ENCODE measurements around the gene C10orf120. TPM values are rescaled to one million over a fixed set of nuclear protein-coding genes. Genes with fewer than 3 reads are reported as not detected.

Gene C10orf120
- total RNA-seq, 2 experiments from 2014 or later: not detected

DNA sequence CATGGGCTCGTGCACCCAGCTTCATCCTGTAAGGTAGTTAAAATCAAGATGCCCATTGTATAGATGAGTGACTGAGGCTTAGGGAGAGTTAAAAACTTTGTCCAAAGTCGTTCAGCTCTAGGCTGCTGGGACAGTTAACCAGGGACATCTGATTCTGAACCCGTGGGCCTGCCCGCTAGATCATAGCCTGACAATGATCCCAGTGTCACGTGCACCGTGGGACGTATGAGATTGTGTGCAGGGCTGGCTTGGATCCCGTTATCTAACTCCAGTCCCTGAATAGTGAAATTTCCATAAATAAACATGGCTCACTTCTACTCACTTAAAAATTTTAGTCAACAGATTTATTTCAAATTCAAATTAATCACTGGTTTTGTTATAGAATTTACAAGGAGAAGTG is 24.9 kb downstream of the C10orf120 start:
- H3K36me3 ChIP-seq (ENCODE audit: insufficient read depth, low read length): no peaks in the 10 kb centered on the region
- H3K79me2 ChIP-seq (ENCODE audit: insufficient read depth, low read depth, low read length): no peaks in the 10 kb centered on the region
- no peak for TF ChIP-seq EZH2phosphoT487 (IDR thresholded peaks at IDR 0.05; ENCODE audit: borderline replicate concordance, low read depth, low read length)
- TF ChIP-seq, protein P1, sequence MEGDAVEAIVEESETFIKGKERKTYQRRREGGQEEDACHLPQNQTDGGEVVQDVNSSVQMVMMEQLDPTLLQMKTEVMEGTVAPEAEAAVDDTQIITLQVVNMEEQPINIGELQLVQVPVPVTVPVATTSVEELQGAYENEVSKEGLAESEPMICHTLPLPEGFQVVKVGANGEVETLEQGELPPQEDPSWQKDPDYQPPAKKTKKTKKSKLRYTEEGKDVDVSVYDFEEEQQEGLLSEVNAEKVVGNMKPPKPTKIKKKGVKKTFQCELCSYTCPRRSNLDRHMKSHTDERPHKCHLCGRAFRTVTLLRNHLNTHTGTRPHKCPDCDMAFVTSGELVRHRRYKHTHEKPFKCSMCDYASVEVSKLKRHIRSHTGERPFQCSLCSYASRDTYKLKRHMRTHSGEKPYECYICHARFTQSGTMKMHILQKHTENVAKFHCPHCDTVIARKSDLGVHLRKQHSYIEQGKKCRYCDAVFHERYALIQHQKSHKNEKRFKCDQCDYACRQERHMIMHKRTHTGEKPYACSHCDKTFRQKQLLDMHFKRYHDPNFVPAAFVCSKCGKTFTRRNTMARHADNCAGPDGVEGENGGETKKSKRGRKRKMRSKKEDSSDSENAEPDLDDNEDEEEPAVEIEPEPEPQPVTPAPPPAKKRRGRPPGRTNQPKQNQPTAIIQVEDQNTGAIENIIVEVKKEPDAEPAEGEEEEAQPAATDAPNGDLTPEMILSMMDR (conservative IDR thresholded peaks at IDR 0.05; ENCODE audit: low read length): no peak
- H4K20me1 ChIP-seq (ENCODE audit: insufficient read depth, low read length): no peaks in the 10 kb centered on the region
- H3K27ac ChIP-seq (ENCODE audit: low read depth, low read length, poor library complexity, severe bottlenecking): no peak overlapping the region
- H3K9me3 ChIP-seq (ENCODE audit: low read length): no peaks in the 10 kb centered on the region
- POLR2A ChIA-PET: interaction anchor here (0.6 to 0.7 kb wide), 3 partner anchors 9 to 346 kb away, joined by 3 to 4 read pairs (median 3); no protein-coding TSS in a partner anchor
- no peak overlapping the region for H3K4me2 ChIP-seq (ENCODE audit: low read length)
- no peaks in the 10 kb centered on the region for H3K4me1 ChIP-seq (ENCODE audit: insufficient read depth, low read length, poor library complexity, severe bottlenecking)
- no peak overlapping the region for H3K4me3 ChIP-seq (ENCODE audit: low read depth, low read length, poor library complexity, severe bottlenecking)
- CTCF ChIA-PET (ENCODE audit: unreplicated experiment): no interaction called here
- no peak overlapping the region for H2AFZ ChIP-seq (ENCODE audit: low read length)
- no peak for DNase-seq (ENCODE audit: low spot score)
- no TSS peak for BruUV-seq (replicated peaks)
- intact Hi-C loops (cut with micrococcal nuclease; ENCODE audit: unreplicated experiment): no loop called here
- H3K9me2 ChIP-seq (ENCODE audit: insufficient read depth, low read length): no peaks in the 10 kb centered on the region

DNA sequence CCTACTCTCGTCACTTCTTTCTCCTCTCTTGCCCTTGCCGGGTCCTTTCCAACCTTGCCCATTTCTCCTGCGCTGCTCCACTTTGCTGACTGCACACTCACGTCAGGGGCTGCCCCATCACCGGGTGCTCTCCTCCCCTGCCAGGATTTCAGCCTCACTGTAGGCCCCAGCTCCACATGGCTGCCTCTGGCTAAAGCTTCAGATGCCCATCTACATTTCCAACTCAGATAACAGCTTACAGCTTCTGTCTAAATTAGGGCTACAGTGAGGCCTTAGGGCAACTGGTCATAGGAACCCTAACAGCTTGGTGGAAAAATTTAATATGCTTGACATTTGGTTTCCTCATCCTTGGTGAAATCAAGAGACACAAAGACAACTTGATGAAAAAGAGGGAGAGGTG is 25.9 kb downstream of the C10orf120 start:
- Histone ChIP-seq H2AFZ (ENCODE audit: low read length) (no peak overlapping the region), H3K9me3 (ENCODE audit: low read length) (no peaks in the 10 kb centered on the region), H3K36me3 (ENCODE audit: insufficient read depth, low read length) (no peaks in the 10 kb centered on the region), H3K4me3 (ENCODE audit: low read depth, low read length, poor library complexity, severe bottlenecking) (no peak overlapping the region), H3K4me1 (ENCODE audit: insufficient read depth, low read length, poor library complexity, severe bottlenecking) (no peaks in the 10 kb centered on the region), H3K27ac (ENCODE audit: low read depth, low read length, poor library complexity, severe bottlenecking) (no peak overlapping the region), H3K9me2 (ENCODE audit: insufficient read depth, low read length) (no peaks in the 10 kb centered on the region), H3K4me2 (ENCODE audit: low read length) (no peak overlapping the region), H4K20me1 (ENCODE audit: insufficient read depth, low read length) (no peaks in the 10 kb centered on the region), H3K79me2 (ENCODE audit: insufficient read depth, low read depth, low read length) (no peaks in the 10 kb centered on the region)
- no peak for DNase-seq (ENCODE audit: low spot score)
- TF ChIP-seq, protein P1 (conservative IDR thresholded peaks at IDR 0.05; ENCODE audit: low read length): no peak
- no peak for TF ChIP-seq EZH2phosphoT487 (IDR thresholded peaks at IDR 0.05; ENCODE audit: borderline replicate concordance, low read depth, low read length)
- intact Hi-C loops (cut with micrococcal nuclease; ENCODE audit: unreplicated experiment): no loop called here
- POLR2A ChIA-PET: no interaction called here
- CTCF ChIA-PET (ENCODE audit: unreplicated experiment): no interaction called here
- BruUV-seq (replicated peaks): no TSS peak

DNA sequence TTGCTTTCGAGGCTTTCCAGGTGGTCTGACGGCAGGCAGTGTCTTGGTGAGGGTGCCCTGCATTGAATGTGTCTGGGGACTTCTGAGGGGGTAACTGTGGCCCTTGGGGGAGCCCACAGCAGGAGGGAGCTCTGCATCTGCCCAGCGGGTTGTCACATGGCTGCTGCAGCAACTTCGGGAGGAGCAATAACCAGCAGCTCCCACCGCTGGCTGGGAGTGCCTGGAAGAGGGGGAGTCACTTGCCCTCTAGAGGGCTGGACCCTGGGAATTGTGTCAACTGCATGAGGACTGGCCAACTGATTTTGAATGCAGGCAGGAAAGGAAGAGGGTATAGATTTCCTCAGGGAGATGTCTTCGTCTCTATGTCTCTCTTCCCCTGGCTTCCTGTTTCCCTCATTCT is 26.4 kb downstream of the C10orf120 start:
- TF ChIP-seq, protein P1 (conservative IDR thresholded peaks at IDR 0.05; ENCODE audit: low read length): no peak
- no peak for TF ChIP-seq EZH2phosphoT487 (IDR thresholded peaks at IDR 0.05; ENCODE audit: borderline replicate concordance, low read depth, low read length)
- H3K9me3 ChIP-seq (ENCODE audit: low read length): no peaks in the 10 kb centered on the region
- H3K79me2 ChIP-seq (ENCODE audit: insufficient read depth, low read depth, low read length): no peaks in the 10 kb centered on the region
- intact Hi-C loops (cut with micrococcal nuclease; ENCODE audit: unreplicated experiment): no loop called here
- H3K27ac ChIP-seq (ENCODE audit: low read depth, low read length, poor library complexity, severe bottlenecking): no peak overlapping the region
- H3K9me2 ChIP-seq (ENCODE audit: insufficient read depth, low read length): no peaks in the 10 kb centered on the region
- no peaks in the 10 kb centered on the region for H4K20me1 ChIP-seq (ENCODE audit: insufficient read depth, low read length)
- CTCF ChIA-PET (ENCODE audit: unreplicated experiment): no interaction called here
- BruUV-seq (replicated peaks): no TSS peak
- no peak overlapping the region for H3K4me2 ChIP-seq (ENCODE audit: low read length)
- POLR2A ChIA-PET: no interaction called here
- no peaks in the 10 kb centered on the region for H3K4me1 ChIP-seq (ENCODE audit: insufficient read depth, low read length, poor library complexity, severe bottlenecking)
- no peak for DNase-seq (ENCODE audit: low spot score)
- H3K36me3 ChIP-seq (ENCODE audit: insufficient read depth, low read length): no peaks in the 10 kb centered on the region
- no peak overlapping the region for H2AFZ ChIP-seq (ENCODE audit: low read length)
- no peak overlapping the region for H3K4me3 ChIP-seq (ENCODE audit: low read depth, low read length, poor library complexity, severe bottlenecking)

All from OCI-LY7 (cell line).